GM21786 (cell line): ENCODE measurements around the gene PNLDC1.
"Not testable (repeated sequence)": the region's sequence is repeated elsewhere in the genome, so short reads cannot be mapped to it uniquely, and the experiment has no call there.

Experiments used
- ATAC-seq: cut with Tn5 transposase; IDR thresholded peaks from one replicate; pipeline ENCODE4 v1.9.1; 2021; ENCODE audit not compliant: unreplicated experiment

Gene PNLDC1

DNA sequence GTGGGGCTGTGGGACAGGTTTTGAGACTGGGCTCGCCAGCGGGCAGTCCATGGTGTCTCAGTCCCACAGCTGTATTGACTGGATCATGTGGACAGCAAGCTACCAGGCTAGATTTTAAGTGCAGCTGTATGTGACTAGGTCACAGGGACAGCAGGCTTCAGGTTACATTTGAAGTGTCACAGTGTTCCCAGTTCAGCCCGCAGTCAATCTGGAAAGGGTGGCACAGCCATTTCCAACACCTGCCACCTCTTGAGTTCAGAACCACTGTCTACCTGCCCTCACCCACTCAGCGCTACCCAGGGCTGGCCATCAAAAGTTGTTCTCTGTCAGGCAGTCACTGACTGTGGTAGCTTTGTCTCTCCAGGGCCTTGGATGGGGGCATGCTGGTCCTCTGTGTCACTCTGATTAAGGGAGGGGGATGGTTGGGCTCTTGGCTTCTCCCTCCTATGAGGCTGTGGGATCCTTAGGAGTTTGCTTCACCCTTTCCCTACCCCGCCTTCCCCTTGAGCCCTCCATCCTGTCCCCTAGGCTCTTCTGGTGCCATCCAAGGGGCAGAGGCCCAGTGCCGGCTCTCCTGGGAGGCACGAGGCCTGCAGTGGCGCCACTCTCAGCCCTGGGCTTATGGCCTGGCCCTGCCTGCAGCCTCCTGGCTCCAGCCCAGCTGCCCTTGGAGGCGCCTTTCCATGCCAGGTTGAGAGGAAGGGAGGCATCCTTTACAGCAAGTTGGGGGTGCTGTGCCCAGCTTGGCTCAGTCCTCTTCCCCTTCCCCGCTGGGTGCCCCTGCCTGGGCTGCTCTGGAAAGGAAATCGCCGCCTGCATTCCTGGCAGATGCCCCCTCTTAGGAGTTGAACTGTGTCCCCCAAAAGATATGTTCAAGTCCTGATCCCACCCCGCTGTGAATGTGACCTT, 44.9 kb downstream of the PNLDC1 start:
- no peak for ATAC-seq

DNA sequence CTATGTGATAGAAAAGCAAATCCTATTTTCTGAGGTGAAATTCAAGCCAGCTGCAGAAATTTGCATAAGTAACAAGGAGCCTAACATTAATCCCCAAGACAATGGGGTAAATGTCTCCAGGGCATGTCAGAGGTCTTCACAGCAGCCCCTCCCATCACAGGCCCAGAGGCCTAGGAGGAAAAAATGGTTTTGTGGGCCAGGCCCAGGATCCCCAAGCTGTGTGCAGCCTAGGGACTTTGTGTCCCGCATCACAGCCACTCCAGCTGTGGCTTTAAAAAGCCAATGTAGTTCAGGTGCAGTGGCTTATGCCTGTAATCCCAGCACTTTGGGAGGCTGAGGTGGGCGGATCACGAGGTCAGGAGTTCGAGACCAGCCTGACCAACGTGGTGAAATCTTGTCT, 48.5 kb downstream of the PNLDC1 start:
- not testable (repeated sequence) for ATAC-seq

GRCh38 chr6:159849851-159850250, 49.8 kb downstream of the PNLDC1 start:
- not testable (repeated sequence) for ATAC-seq

DNA sequence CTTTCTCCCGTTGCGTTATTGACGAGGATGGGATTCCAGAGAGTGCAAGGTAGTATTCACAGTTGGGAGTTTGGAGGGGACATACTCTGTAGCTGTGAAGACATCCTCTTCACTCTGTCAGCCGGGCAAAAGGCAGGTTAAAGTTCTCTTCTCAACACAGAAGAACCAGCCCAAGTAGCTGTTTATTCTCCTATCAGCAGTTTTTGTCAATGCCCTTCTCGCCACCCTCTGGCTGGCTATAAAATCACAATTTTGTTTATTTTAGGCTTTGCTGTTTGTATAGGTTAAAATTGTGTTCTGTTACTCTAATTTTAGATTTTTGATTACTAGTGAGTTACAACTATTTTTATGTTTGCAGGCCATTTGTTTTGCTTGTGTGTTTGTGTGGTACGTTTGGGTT, 52.8 kb downstream of the PNLDC1 start:
- ATAC-seq: no peak

GRCh38 chr6:159853754-159854153, 53.7 kb downstream of the PNLDC1 start:
- no peak for ATAC-seq

DNA sequence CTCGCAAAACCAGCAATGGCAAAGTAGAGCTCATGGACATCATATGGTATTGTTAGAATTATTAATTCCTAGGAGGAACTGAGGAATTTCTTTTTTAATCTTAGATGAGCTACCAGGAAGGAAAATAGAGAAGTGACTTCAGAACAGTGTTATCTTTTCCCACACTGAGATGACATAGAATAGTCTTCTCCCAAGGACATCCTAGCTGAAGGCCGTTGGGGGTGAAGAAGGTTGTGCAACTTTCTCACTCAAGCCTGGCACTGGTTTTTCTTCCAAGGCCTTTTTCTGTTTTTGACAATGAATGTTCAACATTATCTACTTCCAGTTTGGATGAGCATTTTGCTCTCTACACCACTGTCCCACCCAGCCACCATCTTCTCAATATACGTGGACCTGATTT, 54.9 kb downstream of the PNLDC1 start:
- ATAC-seq: no peak

DNA sequence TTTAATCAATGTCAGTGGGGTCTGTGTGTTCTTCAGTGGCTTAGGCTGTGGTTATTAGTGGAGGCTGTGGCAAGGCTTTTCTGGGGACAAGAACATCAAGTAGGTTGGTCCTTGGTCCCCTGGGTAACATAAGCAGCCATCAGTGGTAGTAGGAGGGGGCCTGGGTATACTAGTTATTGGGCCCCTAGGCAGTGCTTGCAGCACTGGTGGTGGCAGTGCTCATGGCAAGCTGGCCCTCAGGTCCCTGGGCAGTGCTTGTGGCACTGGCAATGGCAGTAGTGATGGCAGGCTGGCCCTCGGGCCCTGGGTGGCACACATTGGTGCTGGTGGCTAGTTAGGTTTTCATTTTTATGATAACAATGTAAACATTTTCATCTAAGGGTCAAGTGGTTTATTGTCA, 58.2 kb downstream of the PNLDC1 start:
- no peak for ATAC-seq

GRCh38 chr6:159860482-159860881, 60.4 kb downstream of the PNLDC1 start:
- ATAC-seq: no peak

DNA sequence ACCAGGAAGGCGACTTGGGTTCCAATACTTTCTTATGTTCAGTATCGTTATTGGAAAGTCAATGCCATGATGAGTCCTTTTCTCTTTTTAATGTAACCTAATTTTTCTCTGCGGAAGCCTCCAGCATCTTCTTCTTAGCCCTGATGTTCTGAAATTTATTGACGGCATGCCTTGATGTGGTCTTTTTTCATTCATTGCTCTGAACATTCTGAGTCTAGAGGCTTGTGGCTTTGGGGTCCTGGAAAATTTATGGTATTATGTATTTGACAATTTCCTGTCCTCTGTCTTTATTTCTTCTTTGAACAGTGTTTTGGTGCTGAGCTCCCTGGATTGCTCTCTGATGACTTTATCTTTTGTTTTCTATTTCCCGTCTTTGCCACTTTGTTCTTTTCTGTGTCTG, 62.0 kb downstream of the PNLDC1 start:
- no peak for ATAC-seq

GRCh38 chr6:159863341-159863740, 63.3 kb downstream of the PNLDC1 start:
- not testable (repeated sequence) for ATAC-seq

DNA sequence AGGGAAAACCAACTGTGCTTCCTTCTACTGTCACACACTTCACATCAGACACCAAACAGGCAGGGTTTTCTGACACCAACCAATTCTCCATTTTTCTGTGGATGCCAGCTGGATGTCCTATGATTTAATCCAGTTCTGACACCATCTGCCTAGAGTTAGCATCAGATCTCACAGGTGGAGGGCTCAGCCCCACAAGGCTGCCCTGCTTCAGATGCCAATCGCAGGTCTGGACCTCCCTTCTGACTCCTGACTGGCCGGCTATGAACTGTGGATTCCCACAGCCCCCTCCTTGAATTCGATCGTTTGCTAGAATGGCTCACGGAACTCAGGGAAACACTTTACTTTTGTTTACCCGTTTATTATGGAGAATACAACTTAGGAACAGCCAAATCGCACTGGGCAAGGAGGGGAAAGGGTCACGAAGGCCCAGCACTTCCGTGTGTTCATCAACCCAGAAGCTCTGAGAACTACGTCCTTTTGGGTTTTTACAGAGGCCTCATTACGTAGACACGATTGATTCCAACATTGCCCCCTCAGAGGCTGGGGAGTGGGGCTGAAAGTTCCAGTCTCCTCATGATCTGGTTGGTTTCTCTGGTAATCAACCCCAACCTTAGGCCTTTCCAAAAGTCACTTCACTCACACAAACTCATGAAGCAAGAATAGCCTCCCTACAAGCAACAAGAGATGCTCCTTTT, 65.3 kb downstream of the PNLDC1 start:
- no peak for ATAC-seq

GRCh38 chr6:159866286-159867247, 66.5 kb downstream of the PNLDC1 start:
- ATAC-seq: no peak
